OCI-LY1 (cell line): ENCODE results near the gene LCT.
A peak's percentile ranks its signal among the peaks of the same experiment; 100 is the strongest.

ENCODE experiments used
- EZH2 ChIP-seq: fragments of 200-600 bp; sonication (generic), shearing (Covaris generic); IDR thresholded peaks from 2 replicates; pipeline ENCODE4 v1.8.0; 2017; ENCODE audit warnings: borderline replicate concordance, mixed run types, mild to moderate bottlenecking, antibody characterized with exemption, low read length, moderate library complexity, mixed read lengths
- TF ChIP-seq, protein P1 (sequence below): fragments of 200-600 bp; sonication (generic), shearing (Covaris generic); IDR thresholded peaks from 2 replicates; pipeline ENCODE4 v1.5.1; 2017; ENCODE audit warnings: mild to moderate bottlenecking, antibody characterized with exemption, low read length, moderate library complexity, mixed read lengths

DNA sequence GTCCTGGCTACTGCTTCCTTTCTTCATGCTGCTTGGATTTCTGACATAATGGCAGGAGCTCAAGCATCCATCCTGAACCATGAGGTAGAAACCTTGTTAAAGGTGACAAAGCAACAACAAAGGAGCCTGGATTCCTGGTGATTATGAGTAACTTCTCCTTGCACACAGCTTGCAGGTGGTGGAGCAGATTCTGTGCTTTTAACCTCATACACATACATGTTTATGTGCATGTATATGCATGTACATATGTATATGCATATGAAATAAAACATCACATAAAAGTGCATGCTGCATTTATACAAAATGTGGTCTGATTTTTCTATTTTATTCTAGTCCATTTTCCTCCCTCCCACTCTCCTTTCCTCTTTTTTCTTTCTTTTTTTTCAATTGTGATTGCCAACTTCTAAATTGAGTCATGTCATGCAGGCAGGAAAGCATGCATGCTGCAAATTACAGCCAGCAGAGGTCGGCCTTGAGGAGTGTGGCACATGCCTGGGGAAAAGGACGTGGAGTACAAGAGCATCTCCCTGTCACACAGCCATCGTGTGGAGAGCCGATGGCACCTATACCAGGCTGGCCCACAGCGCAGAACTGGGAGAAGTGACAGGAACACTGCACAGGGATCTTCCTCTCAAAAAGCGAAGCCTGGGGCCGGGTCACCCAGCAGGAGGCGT, 17.9 kb downstream of the LCT start:
- TF ChIP-seq, protein P1, sequence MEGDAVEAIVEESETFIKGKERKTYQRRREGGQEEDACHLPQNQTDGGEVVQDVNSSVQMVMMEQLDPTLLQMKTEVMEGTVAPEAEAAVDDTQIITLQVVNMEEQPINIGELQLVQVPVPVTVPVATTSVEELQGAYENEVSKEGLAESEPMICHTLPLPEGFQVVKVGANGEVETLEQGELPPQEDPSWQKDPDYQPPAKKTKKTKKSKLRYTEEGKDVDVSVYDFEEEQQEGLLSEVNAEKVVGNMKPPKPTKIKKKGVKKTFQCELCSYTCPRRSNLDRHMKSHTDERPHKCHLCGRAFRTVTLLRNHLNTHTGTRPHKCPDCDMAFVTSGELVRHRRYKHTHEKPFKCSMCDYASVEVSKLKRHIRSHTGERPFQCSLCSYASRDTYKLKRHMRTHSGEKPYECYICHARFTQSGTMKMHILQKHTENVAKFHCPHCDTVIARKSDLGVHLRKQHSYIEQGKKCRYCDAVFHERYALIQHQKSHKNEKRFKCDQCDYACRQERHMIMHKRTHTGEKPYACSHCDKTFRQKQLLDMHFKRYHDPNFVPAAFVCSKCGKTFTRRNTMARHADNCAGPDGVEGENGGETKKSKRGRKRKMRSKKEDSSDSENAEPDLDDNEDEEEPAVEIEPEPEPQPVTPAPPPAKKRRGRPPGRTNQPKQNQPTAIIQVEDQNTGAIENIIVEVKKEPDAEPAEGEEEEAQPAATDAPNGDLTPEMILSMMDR = peak; percentile 69
- TF ChIP-seq EZH2 = no peak
